Activated CD4-positive, alpha-beta T cell treated with anti-CD3 and anti-CD28 coated beads, Interleukin-2, amount 10 ng/mL, durations not matched to agents 24 days and 14 days (primary cell): ENCODE results near the gene KRT15. TPM values are rescaled to one million over a fixed set of nuclear protein-coding genes. Genes with fewer than 3 reads are reported as not detected.
A peak's percentile ranks its signal among the peaks of the same experiment; 100 is the strongest.

ENCODE experiments used
- DNase-seq: peaks from one replicate; pipeline ENCODE4 v3.0.0; 2022
- H3K27ac Mint-ChIP-seq: one replicate; pipeline ENCODE4 v1.8.0; 2022; ENCODE audit warnings: mild to moderate bottlenecking, mixed read lengths
- H3K27me3 Mint-ChIP-seq: one replicate; pipeline ENCODE4 v1.8.0; 2022; ENCODE audit warnings: mixed read lengths
- H3K36me3 Mint-ChIP-seq: one replicate; pipeline ENCODE4 v1.8.0; 2022; ENCODE audit warnings: low read depth, mild to moderate bottlenecking, mixed read lengths
- H3K4me1 Mint-ChIP-seq: one replicate; pipeline ENCODE4 v1.8.0; 2021; ENCODE audit warnings: mixed read lengths
- H3K4me3 Mint-ChIP-seq: one replicate; pipeline ENCODE4 v1.8.0; 2022; ENCODE audit warnings: mild to moderate bottlenecking, moderate library complexity, mixed read lengths
- H3K9me3 Mint-ChIP-seq: one replicate; pipeline ENCODE4 v1.8.0; 2021; ENCODE audit warnings: mixed read lengths
- intact Hi-C: fragments of 100-400 bp; cut with micrococcal nuclease; formaldehyde crosslinking; loops from one replicate; pipeline ENCODE4 v1.15.1; 2023
- total RNA-seq: library from RNA; stranded (reverse); gene quantifications from 2 replicates; pipeline ENCODE4 v1.2.3, GENCODE V29; 2022

Gene KRT15
- total RNA-seq, 1 donor from 2014 or later, result not detected

DNA sequence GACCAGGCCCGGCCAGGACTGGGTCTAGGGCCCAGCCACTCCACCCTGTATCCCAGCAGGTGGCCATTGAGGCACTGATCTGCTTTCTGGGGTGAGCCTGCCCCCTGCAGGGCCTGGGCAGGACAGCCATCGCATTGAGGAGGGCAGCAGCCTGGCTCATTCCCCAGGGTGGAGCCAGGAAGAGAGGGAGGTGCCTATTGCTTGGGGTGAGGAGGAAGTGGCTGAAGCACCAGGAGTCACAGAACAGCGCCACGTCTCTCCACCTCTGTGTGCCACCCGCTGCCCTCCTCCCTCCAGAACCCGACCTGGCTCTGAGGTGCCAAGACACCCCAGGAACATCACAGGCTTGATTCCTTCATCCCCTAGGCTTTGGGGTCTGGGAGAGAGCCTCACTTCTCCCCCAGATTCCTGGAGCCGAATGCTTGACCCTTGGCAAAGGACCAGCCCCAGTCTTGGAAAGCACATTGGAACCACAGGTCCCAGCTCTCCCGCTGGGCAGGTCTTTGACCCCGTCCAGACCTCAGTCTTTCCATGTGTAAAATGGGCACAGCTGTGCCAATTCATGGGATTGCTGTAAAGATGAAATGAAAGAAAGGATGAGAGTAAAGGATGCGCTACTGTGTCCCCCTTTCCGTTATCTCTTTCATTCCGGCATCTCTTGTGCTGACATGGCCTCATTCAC is 21.7 kb downstream of the KRT15 start:
- Mint-ChIP-seq H3K9me3 (no peaks in the 10 kb centered on the region), H3K4me3 (peak overlapping the region; percentile 17), H3K4me1 (peaks cover 13% of the 10 kb centered on the region), H3K27ac (peak overlapping the region; percentile 30), H3K27me3 (peaks cover 4% of the 10 kb centered on the region), H3K36me3 (no peaks in the 10 kb centered on the region)
- intact Hi-C loops, result loop anchor here (2.0 kb wide), 2 partner anchors 588 to 694 kb away; no protein-coding TSS in a partner anchor
- DNase-seq, result peak; percentile 91

GRCh38 chr17:41494524-41494923 is 24.2 kb downstream of the KRT15 start:
- peaks cover 9% of the 10 kb centered on the region for H3K4me1 Mint-ChIP-seq
- no peak overlapping the region for H3K27ac Mint-ChIP-seq
- no peak overlapping the region for H3K4me3 Mint-ChIP-seq
- DNase-seq, result no peak
- intact Hi-C loops, result no loop called here
- no peaks in the 10 kb centered on the region for H3K9me3 Mint-ChIP-seq
- H3K27me3 Mint-ChIP-seq, result peaks cover 4% of the 10 kb centered on the region
- H3K36me3 Mint-ChIP-seq, result no peaks in the 10 kb centered on the region

- intact Hi-C loops, result no loop called here
These were observed 25.9 kb downstream of the KRT15 start for GRCh38 chr17:41492771-41493170.

GRCh38 chr17:41492351-41492750 is 26.3 kb downstream of the KRT15 start:
- DNase-seq, result no peak
- intact Hi-C loops, result no loop called here
- Mint-ChIP-seq H3K9me3 (no peaks in the 10 kb centered on the region), H3K4me3 (no peak overlapping the region), H3K4me1 (peaks cover 6% of the 10 kb centered on the region), H3K27ac (no peak overlapping the region), H3K36me3 (no peaks in the 10 kb centered on the region), H3K27me3 (peaks cover 4% of the 10 kb centered on the region)

More at GRCh38 chr17:41492771-41493170, 25.9 kb downstream of the KRT15 start:
- H3K36me3 Mint-ChIP-seq, result no peaks in the 10 kb centered on the region
- no peak overlapping the region for H3K27ac Mint-ChIP-seq
- peaks cover 4% of the 10 kb centered on the region for H3K27me3 Mint-ChIP-seq
- no peak overlapping the region for H3K4me3 Mint-ChIP-seq
- DNase-seq, result no peak
- peaks cover 6% of the 10 kb centered on the region for H3K4me1 Mint-ChIP-seq
- H3K9me3 Mint-ChIP-seq, result no peaks in the 10 kb centered on the region

- Mint-ChIP-seq H3K4me1 (peaks cover 2% of the 10 kb centered on the region), H3K4me3 (no peak overlapping the region), H3K27ac (no peak overlapping the region), H3K27me3 (peaks cover 4% of the 10 kb centered on the region), H3K9me3 (no peaks in the 10 kb centered on the region), H3K36me3 (no peaks in the 10 kb centered on the region)
- intact Hi-C loops, result no loop called here
- no peak for DNase-seq
These were observed 27.2 kb downstream of the KRT15 start for GRCh38 chr17:41491476-41491875.

DNA sequence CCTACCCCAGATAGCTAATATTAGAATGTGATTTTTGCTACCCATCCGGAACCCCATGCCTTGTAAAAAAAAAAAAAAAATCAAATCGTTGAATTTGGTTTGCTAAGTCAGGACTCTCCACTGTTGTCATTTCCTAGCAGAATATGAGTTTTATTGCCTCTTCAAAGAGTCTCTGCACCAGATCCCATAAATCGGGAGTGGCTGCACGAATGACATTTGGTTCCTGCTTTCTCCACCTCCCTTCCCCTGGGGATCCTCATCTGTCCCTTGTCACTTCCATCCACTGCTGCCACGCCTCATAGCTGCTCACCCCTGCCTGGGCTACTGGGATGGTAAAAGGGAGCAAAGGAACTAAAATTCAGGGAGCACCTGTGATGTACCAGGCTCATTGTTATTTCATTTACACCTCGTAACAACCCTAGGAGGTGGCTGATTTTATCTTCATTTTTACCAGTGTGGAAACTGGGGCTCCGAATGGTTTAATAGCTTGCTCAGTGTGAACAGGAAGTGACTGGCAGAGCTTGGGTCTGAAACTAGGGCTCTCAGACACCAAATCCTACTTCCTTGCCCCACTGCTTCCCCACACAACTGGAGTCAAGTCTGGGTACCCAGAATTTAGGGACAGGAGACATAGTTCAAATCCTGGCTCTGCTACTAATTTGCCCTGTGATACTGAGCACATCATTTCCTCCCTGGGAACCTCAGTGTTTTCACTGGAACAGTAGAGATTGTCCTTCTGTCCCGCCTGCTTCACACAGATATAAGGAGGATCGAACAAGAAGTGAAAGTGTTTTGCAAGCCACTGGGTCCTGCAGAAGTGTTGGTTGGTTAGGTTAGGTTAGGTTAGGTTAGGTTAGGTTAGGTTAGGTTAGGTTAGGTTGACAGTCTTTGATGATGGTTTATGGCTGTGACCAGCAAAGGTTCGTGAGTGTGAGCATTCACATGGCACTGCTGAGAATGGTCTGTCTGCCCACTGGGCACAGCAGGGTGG is 28.4 kb downstream of the KRT15 start:
- Mint-ChIP-seq H3K27me3 (peaks cover 4% of the 10 kb centered on the region), H3K4me1 (no peaks in the 10 kb centered on the region)
- intact Hi-C loops, result loop anchor here (5.0 kb wide), 2 partner anchors 157 to 172 kb away; no protein-coding TSS in a partner anchor

DNA sequence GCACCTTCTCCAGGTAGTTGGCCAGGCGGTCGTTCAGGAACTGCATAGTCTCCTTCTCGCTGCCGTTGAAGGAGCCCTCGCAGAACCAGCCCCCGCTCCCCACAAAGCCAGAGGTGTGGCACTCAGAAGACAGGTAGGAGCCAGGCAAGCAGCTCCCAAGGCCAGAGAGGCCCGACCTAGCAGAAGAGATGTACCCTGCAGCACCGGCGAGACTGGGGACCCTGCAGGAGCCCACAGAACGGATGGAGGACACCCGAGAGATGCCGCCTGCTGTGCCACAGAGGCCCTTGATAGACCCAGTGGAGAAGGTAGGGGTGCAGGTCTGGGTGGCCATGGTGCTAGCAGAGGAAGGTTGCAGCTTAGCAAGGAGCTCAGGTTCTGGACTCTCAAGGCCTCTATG is 29.2 kb downstream of the KRT15 start, which contains the start of gene KRT36:
Gene KRT36 (minus strand): TSS at position 380 of the 400 bp plus-strand sequence. CDS start 46 bp downstream, at position 334.
- no peaks in the 10 kb centered on the region for H3K36me3 Mint-ChIP-seq
- H3K27me3 Mint-ChIP-seq, result peaks cover 4% of the 10 kb centered on the region
- H3K4me1 Mint-ChIP-seq, result no peaks in the 10 kb centered on the region
- H3K4me3 Mint-ChIP-seq, result no peak within 1 kb of the TSS
- DNase-seq, result no peak
- no peak within 1 kb of the TSS for H3K27ac Mint-ChIP-seq
- no peaks in the 10 kb centered on the region for H3K9me3 Mint-ChIP-seq
- intact Hi-C loops, result loop anchor here (5.0 kb wide), 2 partner anchors 158 to 173 kb away; no protein-coding TSS in a partner anchor

More for the DNA sequence above, 28.4 kb downstream of the KRT15 start:
- Mint-ChIP-seq H3K27ac (no peak overlapping the region), H3K9me3 (no peaks in the 10 kb centered on the region), H3K4me3 (no peak overlapping the region), H3K36me3 (no peaks in the 10 kb centered on the region)
- no peak for DNase-seq

GRCh38 chr17:41486809-41487530 is 31.7 kb downstream of the KRT15 start:
- no peaks in the 10 kb centered on the region for H3K27me3 Mint-ChIP-seq
- intact Hi-C loops, result loop anchor here (5.0 kb wide), 2 partner anchors 160 to 175 kb away; no protein-coding TSS in a partner anchor
- DNase-seq, result peak; percentile 80
- no peaks in the 10 kb centered on the region for H3K4me1 Mint-ChIP-seq
- H3K4me3 Mint-ChIP-seq, result no peak overlapping the region
- no peaks in the 10 kb centered on the region for H3K36me3 Mint-ChIP-seq
- H3K27ac Mint-ChIP-seq, result no peak overlapping the region
- no peaks in the 10 kb centered on the region for H3K9me3 Mint-ChIP-seq

DNA sequence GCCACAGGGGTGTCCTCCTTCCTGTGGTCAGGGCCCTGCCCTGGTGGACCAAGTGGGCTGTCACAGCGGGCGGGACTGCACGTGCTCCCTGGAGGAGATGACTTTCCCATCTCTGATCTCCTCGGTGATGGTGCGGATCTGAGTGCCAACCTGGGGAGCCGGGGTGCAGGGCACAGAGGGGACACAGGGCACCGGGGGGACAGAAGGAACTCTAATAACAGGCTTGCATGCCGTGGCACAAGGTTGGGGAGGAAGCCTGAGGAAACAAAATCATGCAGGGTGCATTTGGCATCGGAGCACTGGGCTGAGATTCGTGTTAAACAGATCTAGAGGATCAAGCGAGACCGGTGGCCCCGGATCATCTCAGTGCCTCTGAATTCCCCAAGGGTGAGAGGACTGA is 32.4 kb downstream of the KRT15 start:
- intact Hi-C loops, result loop anchor here (5.0 kb wide), 2 partner anchors 161 to 176 kb away; no protein-coding TSS in a partner anchor
- Mint-ChIP-seq H3K4me1 (no peaks in the 10 kb centered on the region), H3K27me3 (no peaks in the 10 kb centered on the region), H3K4me3 (no peak overlapping the region), H3K27ac (no peak overlapping the region), H3K36me3 (no peaks in the 10 kb centered on the region), H3K9me3 (no peaks in the 10 kb centered on the region)
- DNase-seq, result no peak

DNA sequence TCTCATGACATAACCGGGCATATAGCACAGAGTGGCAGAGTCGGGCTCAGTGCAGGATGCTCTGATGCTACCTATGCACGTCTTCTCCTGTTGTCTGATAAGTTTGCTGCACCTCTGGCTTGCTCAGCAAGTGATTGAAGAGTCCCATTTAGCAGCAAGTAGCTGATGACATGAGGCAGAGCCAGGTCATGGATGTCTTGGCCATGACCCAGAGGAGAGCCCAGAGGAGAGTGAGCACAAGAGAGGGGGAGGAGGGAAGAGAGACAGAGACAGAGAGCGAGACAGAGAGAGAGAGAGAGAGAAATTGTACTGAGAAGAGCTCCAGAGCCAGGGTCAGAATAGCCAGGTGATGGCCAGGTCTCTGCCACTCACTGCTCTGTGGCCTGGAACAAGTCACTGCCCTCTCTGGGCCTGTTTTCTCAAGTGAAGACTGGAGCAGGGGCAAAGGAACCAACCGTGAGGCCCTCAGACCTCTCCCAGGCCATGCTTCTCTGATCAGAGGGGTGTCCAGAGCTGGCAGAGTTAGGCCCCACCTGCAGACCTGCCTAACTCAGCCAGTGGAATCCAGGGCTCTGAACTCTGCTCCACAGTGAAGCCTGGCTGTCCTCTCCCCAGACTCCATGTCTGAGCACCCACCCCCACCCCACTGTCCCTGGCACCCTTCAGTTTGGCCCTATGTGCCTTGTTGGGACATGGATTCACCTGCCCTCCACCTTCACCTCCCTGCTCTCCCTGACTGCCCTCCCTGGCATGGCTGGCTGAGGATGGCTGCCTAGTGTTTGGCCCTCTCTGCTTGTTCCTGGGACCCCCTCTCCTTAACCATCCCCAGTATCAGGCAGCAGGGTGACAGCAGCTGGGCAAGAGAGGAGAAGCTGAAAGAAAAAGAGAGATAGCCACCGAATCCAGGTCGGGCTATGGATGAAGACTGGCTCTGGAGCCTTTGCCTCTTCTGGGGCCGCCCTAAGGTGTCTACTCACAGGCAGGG is 33.5 kb downstream of the KRT15 start:
- Mint-ChIP-seq H3K27me3 (no peaks in the 10 kb centered on the region), H3K36me3 (no peaks in the 10 kb centered on the region), H3K4me3 (no peak overlapping the region), H3K4me1 (no peaks in the 10 kb centered on the region), H3K9me3 (no peaks in the 10 kb centered on the region), H3K27ac (no peak overlapping the region)
- intact Hi-C loops, result loop anchor here (5.0 kb wide), 2 partner anchors 162 to 177 kb away; no protein-coding TSS in a partner anchor
- DNase-seq, result no peak

DNA sequence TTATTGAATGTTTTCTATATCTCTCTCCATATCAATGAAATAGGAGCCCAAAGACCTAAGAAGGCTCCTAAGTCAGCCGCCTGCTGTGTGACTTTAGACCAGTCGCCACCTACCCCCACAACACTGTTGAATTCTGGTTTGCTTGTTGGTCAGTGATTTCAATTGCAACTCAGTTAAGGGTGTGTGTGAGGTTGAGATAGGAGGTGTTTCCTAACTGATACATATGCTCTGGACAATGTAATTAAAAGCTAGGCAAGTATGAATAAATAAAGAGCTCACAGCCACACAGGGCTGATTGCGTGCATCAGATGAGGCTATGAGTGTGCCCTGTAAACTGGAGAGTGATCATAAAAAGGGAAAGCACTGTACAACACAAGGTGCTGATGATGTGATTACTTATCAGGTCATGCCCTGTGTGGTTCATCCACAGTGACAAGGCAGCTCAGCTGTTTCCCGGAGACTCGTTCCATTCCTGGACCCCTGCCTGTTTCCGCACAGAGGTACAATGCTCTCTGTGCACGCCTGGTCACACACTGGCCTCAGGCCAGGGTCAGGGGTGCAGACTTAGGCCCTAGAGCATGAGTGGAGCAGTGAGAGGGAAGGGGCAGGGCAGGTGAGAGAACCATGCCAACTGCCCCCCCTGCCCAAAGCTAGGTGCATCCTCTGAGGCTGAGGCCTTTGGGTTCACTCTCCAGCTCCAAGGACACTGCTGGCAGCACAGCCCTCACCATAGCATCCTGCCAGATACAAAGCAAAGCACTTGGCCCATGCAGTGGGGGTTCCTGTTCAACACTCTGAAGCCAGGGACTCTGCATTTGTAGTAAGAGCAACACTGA is 34.5 kb downstream of the KRT15 start:
- Mint-ChIP-seq H3K36me3 (no peaks in the 10 kb centered on the region), H3K4me3 (no peak overlapping the region), H3K27me3 (no peaks in the 10 kb centered on the region), H3K4me1 (no peaks in the 10 kb centered on the region), H3K27ac (no peak overlapping the region), H3K9me3 (no peaks in the 10 kb centered on the region)
- intact Hi-C loops, result no loop called here
- DNase-seq, result no peak

DNA sequence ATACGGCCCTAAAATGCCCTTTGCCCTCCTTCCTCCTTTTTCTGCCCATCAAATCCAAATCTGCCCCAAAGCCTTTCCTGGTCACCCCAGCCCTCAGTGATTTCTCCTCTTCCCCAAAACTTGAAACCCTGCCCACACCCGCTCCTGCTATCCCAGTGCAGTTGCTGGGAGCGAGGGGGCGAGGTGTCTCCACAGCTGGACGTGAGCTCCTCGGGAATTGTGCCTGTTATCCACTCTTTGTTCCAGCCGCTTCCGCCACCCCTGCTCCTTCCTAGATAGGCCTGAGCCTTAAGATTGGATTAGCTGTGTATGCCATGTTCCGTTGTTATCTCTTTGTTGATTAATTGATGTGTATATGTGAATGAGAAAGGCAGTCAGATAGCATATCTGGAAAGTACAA is 35.2 kb downstream of the KRT15 start:
- H3K27ac Mint-ChIP-seq, result no peak overlapping the region

More for the DNA sequence above, 35.2 kb downstream of the KRT15 start:
- Mint-ChIP-seq H3K36me3 (no peaks in the 10 kb centered on the region), H3K4me3 (no peak overlapping the region), H3K4me1 (no peaks in the 10 kb centered on the region), H3K27me3 (no peaks in the 10 kb centered on the region), H3K9me3 (no peaks in the 10 kb centered on the region)
- intact Hi-C loops, result no loop called here
- no peak for DNase-seq
